K562 treated with DMSO at 1 percent for 24 hours (cell line): ENCODE measurements around the gene GRIA4. TPM values are rescaled to one million over a fixed set of nuclear protein-coding genes. Genes with fewer than 3 reads are reported as not detected.

Experiments
- total RNA-seq: library from RNA; unstranded; fragments of 300-600 nt; gene quantifications from 2 replicates; pipeline ENCODE4 v1.2.3, GENCODE V29; 2022; ENCODE audit warnings: low read depth; ENCODE audit not compliant: insufficient read depth

GRIA4 gene
- not detected in 2 replicates for total RNA-seq

GRCh38 chr11:105609832-105610781, at the start of gene GRIA4:
TSS of gene GRIA4 (plus strand) at chr11:105610073. CDS start at chr11:105610998, 925 bp downstream.

DNA sequence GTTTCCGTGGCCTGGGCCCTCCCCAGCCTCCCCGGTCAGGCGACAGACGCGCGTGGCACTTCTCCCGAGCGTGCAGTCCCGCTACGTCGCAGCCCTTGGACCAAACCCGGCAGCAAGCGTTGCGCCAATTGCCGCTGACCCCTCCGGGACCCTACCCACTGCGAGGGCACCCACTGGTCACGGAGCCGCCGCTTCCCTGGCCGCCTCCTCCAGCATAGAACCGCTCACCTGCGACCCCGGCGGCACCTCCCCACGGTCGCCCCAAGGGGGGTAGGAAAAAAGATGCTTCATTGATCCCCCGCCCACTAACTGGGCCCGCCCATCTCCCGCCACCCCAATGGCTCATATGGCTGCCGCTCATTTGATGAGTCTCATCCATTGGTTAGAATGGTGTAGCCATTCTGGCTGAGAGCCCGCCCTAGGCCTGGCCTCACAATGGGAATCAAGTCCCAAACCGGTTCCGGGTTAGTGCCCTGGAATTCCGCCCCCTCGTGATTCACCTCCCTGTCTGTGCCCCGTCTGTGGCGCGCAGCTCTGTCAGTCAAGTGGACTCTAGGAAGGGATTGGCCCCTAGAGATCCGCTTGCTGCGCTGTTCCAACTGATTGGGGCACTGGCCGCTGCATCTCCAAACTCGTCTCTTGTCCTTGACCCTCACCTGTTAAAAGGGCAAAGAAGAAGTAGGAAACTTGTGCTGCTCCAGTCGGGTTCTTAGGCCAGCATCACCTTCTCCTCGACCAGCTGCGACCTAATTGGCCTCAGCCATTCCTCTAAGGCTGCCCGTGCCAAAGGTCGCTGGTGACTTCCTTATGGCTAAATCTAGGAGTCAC, 412.3 kb downstream of the GRIA4 start, which contains the start of gene MSANTD4:
MSANTD4 (minus strand) TSS at position 274 of the 828 bp plus-strand sequence. CDS start 11,323 bp downstream, outside the sequence.

